NK-92 treated with Interleukin-12 subunit alpha and Interleukin-12 subunit beta, amount 100 ng/mL, for 24 hours (cell line): ENCODE data around the gene CCDC183.
A peak's percentile ranks its signal among the peaks of the same experiment; 100 is the strongest.
"Not testable (repeated sequence)": the region's sequence is repeated elsewhere in the genome, so short reads cannot be mapped to it uniquely, and the experiment has no call there.

Experiments
- DNase-seq: peaks from one replicate; lab custom pipeline; 2025; lab: John Stamatoyannopoulos, UW

CCDC183 gene

DNA sequence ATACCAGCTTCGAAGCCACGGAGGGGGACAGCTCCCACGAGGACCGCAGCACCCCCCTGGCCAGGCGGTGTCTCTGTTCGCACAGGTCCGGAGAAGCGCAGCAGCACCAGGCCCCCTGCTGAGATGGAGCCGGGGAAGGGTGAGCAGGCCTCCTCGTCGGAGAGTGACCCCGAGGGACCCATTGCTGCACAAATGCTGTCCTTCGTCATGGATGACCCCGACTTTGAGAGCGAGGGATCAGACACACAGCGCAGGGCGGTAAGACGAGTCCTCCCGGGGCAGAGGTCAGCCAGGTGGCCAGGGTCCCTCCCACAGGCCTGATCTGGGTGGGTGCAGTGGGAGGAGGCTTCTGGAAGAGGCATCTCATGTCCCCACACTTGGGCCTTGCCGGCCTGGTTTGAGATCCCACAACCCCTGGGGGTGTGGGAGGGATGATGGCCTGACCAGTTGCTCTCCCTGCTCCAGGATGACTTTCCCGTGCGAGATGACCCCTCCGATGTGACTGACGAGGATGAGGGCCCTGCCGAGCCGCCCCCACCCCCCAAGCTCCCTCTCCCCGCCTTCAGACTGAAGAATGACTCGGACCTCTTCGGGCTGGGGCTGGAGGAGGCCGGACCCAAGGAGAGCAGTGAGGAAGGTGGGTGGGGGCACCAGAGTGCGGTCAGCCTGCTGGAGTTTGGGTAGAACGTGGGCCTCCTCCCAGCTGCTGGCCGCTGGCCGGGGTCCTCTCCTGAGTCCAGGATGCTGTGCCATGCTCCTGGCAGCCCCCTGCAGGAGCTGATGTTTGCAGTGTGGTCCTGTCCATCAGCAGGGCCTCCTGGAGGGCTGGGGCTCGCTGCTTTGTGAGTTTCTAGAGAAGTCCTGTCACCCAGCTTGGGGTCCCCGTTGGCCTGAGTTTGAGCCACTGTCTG, 43.3 kb downstream of the CCDC183 start:
- DNase-seq = no peak

- no peak for DNase-seq
Measured at GRCh38 chr9:136840140-136840876, 44.2 kb downstream of the CCDC183 start.

GRCh38 chr9:136840877-136841645, 44.9 kb downstream of the CCDC183 start:
- no peak for DNase-seq

DNA sequence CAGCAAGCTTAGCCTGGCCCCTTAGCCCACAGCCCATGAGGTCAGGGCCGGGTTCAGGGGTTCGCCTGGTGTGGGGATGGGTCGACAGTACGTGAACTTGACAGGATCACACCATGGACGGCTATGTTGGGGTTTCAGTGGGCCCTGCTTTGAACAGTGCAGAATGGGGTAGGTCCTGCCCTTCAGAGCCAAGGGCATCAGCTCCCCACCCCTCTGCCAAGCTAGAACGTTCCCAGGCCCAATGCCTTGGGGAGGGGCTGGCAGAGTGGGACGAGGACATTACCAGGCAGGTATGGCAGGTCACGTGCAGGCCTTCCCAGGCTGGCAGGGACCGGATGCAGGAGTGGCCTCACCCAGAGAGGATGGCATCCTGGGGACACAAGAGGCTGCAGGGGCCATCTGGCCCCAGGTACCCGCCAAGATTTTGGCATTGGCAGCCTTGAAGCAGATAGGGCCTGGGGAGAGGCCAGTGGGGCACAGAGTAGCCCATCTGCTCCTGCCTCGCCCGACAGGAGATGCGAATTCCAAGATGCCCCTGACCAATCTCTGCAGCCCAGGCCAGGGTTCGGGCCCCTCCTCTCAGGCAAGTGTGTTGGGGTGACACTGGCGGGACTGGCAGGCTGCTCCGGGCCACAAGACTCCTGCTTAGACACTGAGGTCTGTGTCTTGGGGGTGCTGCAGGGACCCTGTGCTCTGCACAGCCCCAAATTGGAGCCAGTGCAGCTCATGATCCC, 45.7 kb downstream of the CCDC183 start:
- not testable (repeated sequence) for DNase-seq

DNA sequence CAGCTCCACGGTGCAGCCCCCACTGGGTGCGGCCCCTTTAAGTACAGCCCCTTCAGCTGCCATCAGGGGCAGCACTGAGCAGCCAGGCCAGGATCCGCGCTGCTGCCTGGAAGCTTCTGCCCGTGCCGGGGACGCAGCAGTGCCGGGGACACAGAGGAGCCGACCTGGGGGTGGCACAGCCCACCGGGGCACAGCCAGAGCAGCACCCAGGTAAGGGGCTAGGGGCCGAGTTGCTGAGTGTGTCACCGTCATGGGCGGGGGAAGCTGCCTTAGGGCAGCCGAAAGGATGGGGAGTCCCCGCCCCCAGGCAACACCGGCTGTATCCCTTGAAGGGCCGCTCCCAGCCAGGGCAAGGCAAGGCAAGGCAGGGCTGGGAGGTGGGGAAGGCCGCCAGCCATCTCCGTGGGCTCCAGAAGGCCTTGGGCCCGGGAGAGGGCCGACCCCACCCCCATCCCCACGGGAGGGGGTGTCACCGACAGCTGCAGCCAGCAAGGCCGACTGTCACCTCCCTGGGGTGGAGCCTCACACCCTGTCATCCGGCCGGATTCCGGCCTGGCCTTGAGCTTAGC, 46.3 kb downstream of the CCDC183 start, which contains the start of gene AJM1:
TSS of gene AJM1 (plus strand) at position 99 of the 569 bp plus-strand sequence. CDS start 1,937 bp downstream, outside the sequence.
- DNase-seq = peak; percentile 25

DNA sequence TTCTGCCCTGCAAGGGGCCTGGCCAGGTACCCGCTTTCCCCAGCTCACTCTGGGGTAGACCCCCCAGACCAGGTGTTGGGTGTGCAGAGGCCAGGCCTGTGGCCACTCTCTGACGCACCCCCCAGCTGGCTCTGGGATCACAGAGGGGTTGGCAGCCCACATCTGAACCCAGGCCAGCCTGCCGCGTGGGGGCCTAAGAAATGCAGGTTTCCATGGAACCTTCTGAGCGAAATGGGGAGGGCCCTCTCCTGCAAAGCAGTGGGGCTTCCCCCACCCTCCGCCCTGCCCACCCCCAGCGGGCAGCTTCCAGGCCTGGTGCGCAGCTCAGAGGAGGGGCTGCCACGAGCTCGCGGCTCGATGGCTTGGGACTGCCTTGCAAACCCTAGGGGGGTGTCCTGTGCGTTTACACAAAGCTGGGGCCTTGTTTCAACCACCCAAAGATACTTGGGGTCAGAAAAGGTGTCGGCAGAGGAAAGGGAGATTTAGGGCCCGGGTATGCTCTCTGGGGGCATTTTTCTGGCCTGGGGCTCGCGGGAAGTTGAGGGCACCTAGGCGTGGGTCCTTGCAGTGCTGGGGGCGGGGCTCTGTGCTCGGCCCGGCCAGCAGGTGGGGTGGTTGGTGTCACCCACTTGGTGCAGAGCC, 47.1 kb downstream of the CCDC183 start:
- DNase-seq = not testable (repeated sequence)

DNA sequence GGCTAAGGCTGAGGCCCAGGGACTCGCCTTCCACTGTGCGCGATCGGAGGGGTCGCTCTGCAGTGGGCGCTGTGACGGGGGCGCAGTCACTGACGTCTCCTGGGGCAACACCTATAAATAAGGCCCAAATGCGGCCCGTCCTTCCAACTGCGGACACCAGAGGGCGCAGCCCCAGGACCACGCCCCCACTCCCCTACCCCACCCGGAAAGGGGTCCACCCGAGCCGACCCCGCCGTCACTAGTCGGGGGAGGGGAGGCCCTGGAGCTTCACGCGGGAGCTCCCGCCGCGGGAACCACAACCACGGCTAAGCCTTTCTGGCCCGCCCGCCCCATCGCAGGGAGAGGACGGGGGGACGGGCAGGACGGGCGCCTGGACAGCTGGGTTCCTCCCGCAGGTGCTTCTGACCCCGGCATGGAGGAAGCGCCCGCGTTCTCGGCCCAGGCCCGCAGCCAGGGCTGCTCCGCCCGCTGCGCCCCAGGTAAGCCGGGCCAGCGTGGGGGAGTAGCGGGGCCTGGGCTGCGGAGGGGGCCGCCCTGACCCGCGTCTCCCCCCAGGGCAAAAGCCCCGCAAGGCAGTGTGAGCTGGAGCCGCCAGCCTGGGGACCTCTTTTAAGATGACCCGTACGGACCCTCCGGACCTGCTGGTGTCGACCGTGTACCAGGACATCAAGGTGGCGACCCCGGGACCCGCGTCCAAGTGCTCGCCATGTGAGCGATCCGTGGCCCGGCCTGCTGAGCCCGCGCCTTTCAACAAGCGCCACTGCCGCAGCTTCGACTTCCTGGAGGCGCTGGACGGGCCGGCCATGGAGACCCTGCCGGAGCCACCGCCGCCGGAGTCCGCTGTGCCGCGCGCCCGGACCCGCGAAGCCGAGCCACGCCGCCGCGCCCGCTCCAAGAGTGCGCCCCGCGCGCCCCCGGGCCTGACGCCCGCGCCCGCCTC, 47.9 kb downstream of the CCDC183 start:
- not testable (repeated sequence) for DNase-seq

DNA sequence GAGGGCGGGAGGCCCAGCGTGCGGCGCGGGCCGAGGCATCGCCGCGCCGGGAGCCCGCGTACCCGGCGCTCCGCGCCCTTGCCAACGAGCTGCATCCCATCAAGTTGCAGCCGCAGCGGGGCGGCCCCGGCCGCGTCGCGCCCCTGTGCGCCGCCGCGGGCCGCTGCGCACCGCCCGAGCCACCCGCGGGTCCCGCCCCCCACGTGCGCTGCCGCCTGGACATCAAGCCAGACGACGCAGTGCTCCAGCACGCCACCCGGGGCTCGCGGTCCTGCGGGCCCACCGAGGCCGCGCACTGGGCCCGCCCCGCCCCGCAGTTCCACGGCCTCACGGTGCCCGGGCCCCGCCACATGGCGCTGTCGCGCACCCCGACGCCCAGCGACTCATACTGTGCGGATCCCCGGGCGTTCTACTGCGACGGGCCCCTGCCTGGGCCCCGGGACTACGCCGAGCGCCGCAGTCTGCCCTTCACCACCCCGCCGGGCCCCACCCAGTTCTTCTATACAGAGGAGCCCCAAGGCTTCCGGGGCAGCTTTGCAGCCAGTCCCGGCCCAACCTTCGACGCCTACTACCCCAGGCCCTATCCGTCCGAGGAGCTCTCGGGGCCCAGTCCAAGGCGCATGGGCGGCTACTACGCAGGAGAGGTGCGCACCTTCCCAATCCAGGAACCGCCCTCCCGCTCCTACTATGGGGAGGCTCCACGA, 48.8 kb downstream of the CCDC183 start:
- no peak for DNase-seq

- DNase-seq = no peak
Measured at GRCh38 chr9:136845465-136846260, 49.5 kb downstream of the CCDC183 start.

DNA sequence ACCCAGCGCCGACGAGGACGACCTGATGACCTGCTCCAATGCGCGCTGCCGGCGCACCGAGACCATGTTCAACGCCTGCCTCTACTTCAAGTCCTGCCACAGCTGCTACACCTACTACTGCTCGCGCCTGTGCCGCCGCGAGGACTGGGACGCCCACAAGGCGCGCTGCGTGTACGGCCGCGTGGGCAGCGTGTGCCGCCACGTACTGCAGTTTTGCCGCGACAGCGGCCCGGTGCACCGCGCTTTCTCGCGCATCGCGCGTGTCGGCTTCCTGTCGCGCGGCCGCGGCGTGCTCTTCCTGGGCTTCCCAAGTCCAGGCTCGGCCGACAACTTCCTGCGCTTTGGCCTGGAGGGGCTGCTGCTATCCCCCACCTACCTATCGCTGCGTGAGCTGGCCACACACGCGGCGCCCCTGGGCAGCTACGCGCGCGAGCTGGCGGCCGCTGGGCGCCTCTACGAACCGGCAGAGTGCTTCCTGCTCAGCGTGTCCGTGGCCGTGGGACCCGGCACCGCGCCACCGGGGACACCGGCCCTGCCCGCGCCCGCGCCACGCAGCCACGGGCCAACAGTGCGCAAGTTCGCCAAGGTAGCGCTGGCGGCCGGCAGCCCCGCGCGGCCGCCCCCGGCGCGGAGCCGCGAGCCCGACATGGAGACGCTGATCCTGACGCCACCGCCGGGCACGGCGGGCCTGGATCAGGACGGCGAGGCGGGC, 50.4 kb downstream of the CCDC183 start:
- no peak for DNase-seq

- no peak for DNase-seq
Measured at GRCh38 chr9:136847088-136847825, 51.1 kb downstream of the CCDC183 start.

DNA sequence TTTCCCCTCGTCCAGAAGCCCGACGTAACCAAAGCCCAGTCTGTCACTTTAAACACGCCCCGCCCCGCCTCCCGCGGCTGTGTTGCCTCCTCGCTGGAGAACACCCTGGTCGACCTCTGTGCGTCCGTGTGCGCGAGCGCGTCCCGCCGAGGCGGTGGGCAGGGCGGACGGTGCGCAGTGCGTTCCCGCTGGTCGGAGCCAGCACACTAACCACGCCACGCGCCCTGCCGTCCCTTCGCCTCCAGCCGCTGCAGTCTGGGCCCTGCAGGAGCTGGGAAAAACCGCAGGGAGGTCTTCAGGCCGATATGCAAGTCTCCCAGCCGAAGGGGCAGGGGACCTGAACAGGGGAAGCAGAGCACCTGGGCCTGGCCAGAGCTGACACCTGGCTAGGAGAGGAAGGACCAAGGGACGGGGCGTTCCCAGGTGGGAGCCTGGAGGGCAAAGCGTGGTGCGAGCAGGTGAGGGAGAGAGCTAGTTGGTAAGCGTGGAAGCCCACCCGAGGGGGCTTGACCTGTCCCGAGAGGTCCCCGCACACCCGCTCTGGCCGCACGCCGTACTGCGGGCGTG, 51.8 kb downstream of the CCDC183 start:
- DNase-seq = no peak

- DNase-seq = no peak
Measured at GRCh38 chr9:136848393-136849037, 52.4 kb downstream of the CCDC183 start.

- DNase-seq = peak; percentile 94
Measured at GRCh38 chr9:136849038-136849959, 53.2 kb downstream of the CCDC183 start, which contains the start of gene PHPT1. Gene PHPT1 (plus strand): TSS chr9:136849409. CDS start chr9:136849431, 22 bp downstream.
